ENCODE results near the gene LPIN2. TPM values are rescaled to one million over a fixed set of nuclear protein-coding genes. Genes with fewer than 3 reads are reported as not detected.

The LPIN2 gene
- 10 to 100 TPM; 20.0 to 91.5 (median 62.4) TPM for polyA plus RNA-seq
- long read RNA-seq, donor 1: 0 reads
- long read RNA-seq, donor 2, partial matches to known transcripts: 0 of 1 reads
- long read RNA-seq, donor 2, other reads (novel, unspliced or antisense): 0 of 1 reads
- long read RNA-seq, donor 3, partial matches to known transcripts: 0 of 2 reads
- long read RNA-seq, donor 3, other reads (novel, unspliced or antisense): 0 of 2 reads
- long read RNA-seq, donor 4: 0 reads
- long read RNA-seq, donor 5, partial matches to known transcripts: 0 of 1 reads
- long read RNA-seq, donor 5, other reads (novel, unspliced or antisense): 0 of 1 reads
- long read RNA-seq, donor 6, partial matches to known transcripts: 0 of 3 reads
- long read RNA-seq, donor 6, other reads (novel, unspliced or antisense): 0 of 3 reads
- long read RNA-seq, donor 7, partial matches to known transcripts: 7 of 8 reads
- long read RNA-seq, donor 7, other reads (novel, unspliced or antisense): 0 of 8 reads
- long read RNA-seq, donor 8, partial matches to known transcripts: 0 of 1 reads
- long read RNA-seq, donor 8, other reads (novel, unspliced or antisense): 0 of 1 reads
- long read RNA-seq, donor 9: 0 reads
- long read RNA-seq, donor 10, partial matches to known transcripts: 0 of 2 reads
- long read RNA-seq, donor 10, other reads (novel, unspliced or antisense): 0 of 2 reads

GRCh38 chr18:3013024-3013804 is at the start of gene LPIN2:
Gene LPIN2, minus strand, starts transcription at chr18:3013144. Its CDS starts 52,304 bp downstream, at chr18:2960840.
- no peaks in the 10 kb centered on the region for H3K27me3 ChIP-seq (ENCODE audit: control insufficient read depth in 3 of 3, insufficient read depth in 3 of 3, low read length in 3 of 3)
- FAIRE-seq (no peak), DNase-seq (peak; percentile 97 to 99)
- peaks cover 2 to 28% (median 9%) of the 10 kb centered on the region in 3 donors for H3K4me1 ChIP-seq (ENCODE audit: control insufficient read depth in 3 of 3, insufficient read depth in 2 of 3, low read depth in 1 of 3, low read length in 2 of 3)
- peaks cover 0 to 25% (median 0%) of the 10 kb centered on the region in 3 donors for H3K36me3 ChIP-seq (ENCODE audit: control insufficient read depth in 3 of 3, insufficient read depth in 2 of 3, low read depth in 1 of 3, low read length in 3 of 3)
- WGBS, 3 donors: 1 to 3% (median 1%) methylated on average over 25 to 78 of the region's 78 CpGs
- H3K9me3 ChIP-seq (ENCODE audit: control insufficient read depth in 2 of 2, insufficient read depth in 1 of 2, low read depth in 1 of 2, low read length in 1 of 2): no peaks in the 10 kb centered on the region
- H3K27ac ChIP-seq (ENCODE audit: low read depth in 1 of 3, low read length in 2 of 3): peak within 1 kb of the TSS; percentile 83 to 96 (median 93)
- peak within 1 kb of the TSS; percentile 74 to 98 (median 79) for H3K4me3 ChIP-seq (ENCODE audit: low read depth in 1 of 3, low read length in 3 of 3)

GRCh38 chr18:3061581-3062312 is 48.8 kb upstream of the LPIN2 start:
- H3K27me3 ChIP-seq (ENCODE audit: control insufficient read depth in 3 of 3, insufficient read depth in 3 of 3, low read length in 3 of 3): no peaks in the 10 kb centered on the region
- 75 to 87% (median 78%) methylated on average over 11 of the region's 11 CpGs for WGBS, 3 donors
- H3K4me1 ChIP-seq (ENCODE audit: control insufficient read depth in 3 of 3, insufficient read depth in 2 of 3, low read depth in 1 of 3, low read length in 2 of 3): peaks cover 0 to 8% (median 5%) of the 10 kb centered on the region in 3 donors
- peak overlapping the region in 2 of 3 donors; percentile 73 to 96 for H3K27ac ChIP-seq (ENCODE audit: low read depth in 1 of 3, low read length in 2 of 3)
- H3K9me3 ChIP-seq (ENCODE audit: control insufficient read depth in 2 of 2, insufficient read depth in 1 of 2, low read depth in 1 of 2, low read length in 1 of 2): peaks cover 0 to 4% of the 10 kb centered on the region in 2 donors
- DNase-seq (no peak), FAIRE-seq (no peak)
- no peaks in the 10 kb centered on the region for H3K36me3 ChIP-seq (ENCODE audit: control insufficient read depth in 3 of 3, insufficient read depth in 2 of 3, low read depth in 1 of 3, low read length in 3 of 3)
- no peak overlapping the region for H3K4me3 ChIP-seq (ENCODE audit: low read depth in 1 of 3, low read length in 3 of 3)

- peaks cover 0 to 4% of the 10 kb centered on the region in 2 donors for H3K9me3 ChIP-seq (ENCODE audit: control insufficient read depth in 2 of 2, insufficient read depth in 1 of 2, low read depth in 1 of 2, low read length in 1 of 2)
- no peaks in the 10 kb centered on the region for H3K27me3 ChIP-seq (ENCODE audit: control insufficient read depth in 3 of 3, insufficient read depth in 3 of 3, low read length in 3 of 3)
- H3K4me1 ChIP-seq (ENCODE audit: control insufficient read depth in 3 of 3, insufficient read depth in 2 of 3, low read depth in 1 of 3, low read length in 2 of 3): peaks cover 0 to 8% (median 5%) of the 10 kb centered on the region in 3 donors
- no peak overlapping the region for H3K4me3 ChIP-seq (ENCODE audit: low read depth in 1 of 3, low read length in 3 of 3)
- WGBS, 3 donors: 58 to 86% (median 65%) methylated on average over 15 of the region's 15 CpGs
- DNase-seq (no peak), FAIRE-seq (no peak)
- H3K36me3 ChIP-seq (ENCODE audit: control insufficient read depth in 3 of 3, insufficient read depth in 2 of 3, low read depth in 1 of 3, low read length in 3 of 3): no peaks in the 10 kb centered on the region
- peak overlapping the region in 2 of 3 donors; percentile 73 to 96 for H3K27ac ChIP-seq (ENCODE audit: low read depth in 1 of 3, low read length in 2 of 3)
Measured at GRCh38 chr18:3060667-3061580, 48.0 kb upstream of the LPIN2 start.

GRCh38 chr18:3059272-3059671 is 46.3 kb upstream of the LPIN2 start:
- 48 to 77% (median 62%) methylated on average over 3 of the region's 3 CpGs for WGBS, 3 donors

GRCh38 chr18:3058328-3059191 is 45.6 kb upstream of the LPIN2 start:
- H3K9me3 ChIP-seq (ENCODE audit: control insufficient read depth in 2 of 2, insufficient read depth in 1 of 2, low read depth in 1 of 2, low read length in 1 of 2): peaks cover 0 to 4% of the 10 kb centered on the region in 2 donors
- peaks cover 0 to 10% (median 5%) of the 10 kb centered on the region in 3 donors for H3K4me1 ChIP-seq (ENCODE audit: control insufficient read depth in 3 of 3, insufficient read depth in 2 of 3, low read depth in 1 of 3, low read length in 2 of 3)
- H3K36me3 ChIP-seq (ENCODE audit: control insufficient read depth in 3 of 3, insufficient read depth in 2 of 3, low read depth in 1 of 3, low read length in 3 of 3): no peaks in the 10 kb centered on the region
- FAIRE-seq (no peak), DNase-seq (peak in 1 of 2 donors; percentile 39)
- H3K27ac ChIP-seq (ENCODE audit: low read depth in 1 of 3, low read length in 2 of 3): peak overlapping the region in 2 of 3 donors; percentile 5 to 93
- 66 to 71% (median 68%) methylated on average over 6 of the region's 6 CpGs for WGBS, 3 donors
- no peak overlapping the region for H3K4me3 ChIP-seq (ENCODE audit: low read depth in 1 of 3, low read length in 3 of 3)
- no peaks in the 10 kb centered on the region for H3K27me3 ChIP-seq (ENCODE audit: control insufficient read depth in 3 of 3, insufficient read depth in 3 of 3, low read length in 3 of 3)

More at GRCh38 chr18:3059272-3059671, 46.3 kb upstream of the LPIN2 start:
- peaks cover 0 to 10% (median 5%) of the 10 kb centered on the region in 3 donors for H3K4me1 ChIP-seq (ENCODE audit: control insufficient read depth in 3 of 3, insufficient read depth in 2 of 3, low read depth in 1 of 3, low read length in 2 of 3)
- H3K9me3 ChIP-seq (ENCODE audit: control insufficient read depth in 2 of 2, insufficient read depth in 1 of 2, low read depth in 1 of 2, low read length in 1 of 2): peaks cover 0 to 4% of the 10 kb centered on the region in 2 donors
- no peaks in the 10 kb centered on the region for H3K36me3 ChIP-seq (ENCODE audit: control insufficient read depth in 3 of 3, insufficient read depth in 2 of 3, low read depth in 1 of 3, low read length in 3 of 3)
- peak in 1 of 2 donors; percentile 46 for DNase-seq
- FAIRE-seq: no peak
- peak overlapping the region in 1 of 3 donors; percentile 93 for H3K27ac ChIP-seq (ENCODE audit: low read depth in 1 of 3, low read length in 2 of 3)
- H3K27me3 ChIP-seq (ENCODE audit: control insufficient read depth in 3 of 3, insufficient read depth in 3 of 3, low read length in 3 of 3): no peaks in the 10 kb centered on the region
- no peak overlapping the region for H3K4me3 ChIP-seq (ENCODE audit: low read depth in 1 of 3, low read length in 3 of 3)

GRCh38 chr18:3057526-3057925 is 44.6 kb upstream of the LPIN2 start:
- H3K27ac ChIP-seq (ENCODE audit: low read depth in 1 of 3, low read length in 2 of 3): peak overlapping the region in 1 of 3 donors; percentile 46
- WGBS, 3 donors: 69 to 89% (median 88%) methylated on average over 4 of the region's 4 CpGs
- H3K4me1 ChIP-seq (ENCODE audit: control insufficient read depth in 3 of 3, insufficient read depth in 2 of 3, low read depth in 1 of 3, low read length in 2 of 3): peaks cover 0 to 10% (median 7%) of the 10 kb centered on the region in 3 donors
- DNase-seq (no peak), FAIRE-seq (no peak)
- no peaks in the 10 kb centered on the region for H3K27me3 ChIP-seq (ENCODE audit: control insufficient read depth in 3 of 3, insufficient read depth in 3 of 3, low read length in 3 of 3)
- H3K4me3 ChIP-seq (ENCODE audit: low read depth in 1 of 3, low read length in 3 of 3): no peak overlapping the region
- H3K36me3 ChIP-seq (ENCODE audit: control insufficient read depth in 3 of 3, insufficient read depth in 2 of 3, low read depth in 1 of 3, low read length in 3 of 3): no peaks in the 10 kb centered on the region
- H3K9me3 ChIP-seq (ENCODE audit: control insufficient read depth in 2 of 2, insufficient read depth in 1 of 2, low read depth in 1 of 2, low read length in 1 of 2): peaks cover 0 to 4% of the 10 kb centered on the region in 2 donors
